Measurements from ENCODE around the gene LRRIQ4.

The LRRIQ4 gene

GRCh38 chr3:169861871-169862270, 49.2 kb downstream of the LRRIQ4 start:
- H3K9me3 ChIP-seq (ENCODE audit: control insufficient read depth in 2 of 2, low read length in 2 of 2) = no peaks in the 10 kb centered on the region
- H3K27ac ChIP-seq (ENCODE audit: low read length) = no peak overlapping the region
- H3K27me3 ChIP-seq (ENCODE audit: control insufficient read depth in 1 of 2, insufficient read depth in 2 of 2, low read length in 2 of 2) = no peaks in the 10 kb centered on the region
- no peak overlapping the region for H3K9ac ChIP-seq (ENCODE audit: low read length in 2 of 2)
- no peaks in the 10 kb centered on the region for H3K36me3 ChIP-seq (ENCODE audit: control insufficient read depth in 2 of 2, insufficient read depth in 2 of 2, low read length in 2 of 2)
- H3K4me1 ChIP-seq (ENCODE audit: control insufficient read depth, insufficient read depth, low read length) = no peaks in the 10 kb centered on the region
- H3K4me3 ChIP-seq (ENCODE audit: low read length in 2 of 2) = no peak overlapping the region

- H3K27me3 ChIP-seq (ENCODE audit: control insufficient read depth in 1 of 2, insufficient read depth in 2 of 2, low read length in 2 of 2) = no peaks in the 10 kb centered on the region
- no peak overlapping the region for H3K27ac ChIP-seq (ENCODE audit: low read length)
- H3K36me3 ChIP-seq (ENCODE audit: control insufficient read depth in 2 of 2, insufficient read depth in 2 of 2, low read length in 2 of 2) = no peaks in the 10 kb centered on the region
- no peak overlapping the region for H3K9ac ChIP-seq (ENCODE audit: low read length in 2 of 2)
- H3K4me1 ChIP-seq (ENCODE audit: control insufficient read depth, insufficient read depth, low read length) = no peaks in the 10 kb centered on the region
- H3K9me3 ChIP-seq (ENCODE audit: control insufficient read depth in 2 of 2, low read length in 2 of 2) = no peaks in the 10 kb centered on the region
- H3K4me3 ChIP-seq (ENCODE audit: low read length in 2 of 2) = no peak overlapping the region
Measured at GRCh38 chr3:169863458-169863899, 50.8 kb downstream of the LRRIQ4 start.

GRCh38 chr3:169864270-169864669, 51.6 kb downstream of the LRRIQ4 start:
- H3K36me3 ChIP-seq (ENCODE audit: control insufficient read depth in 2 of 2, insufficient read depth in 2 of 2, low read length in 2 of 2) = no peaks in the 10 kb centered on the region
- H3K4me1 ChIP-seq (ENCODE audit: control insufficient read depth, insufficient read depth, low read length) = no peaks in the 10 kb centered on the region
- no peak overlapping the region for H3K27ac ChIP-seq (ENCODE audit: low read length)
- H3K9me3 ChIP-seq (ENCODE audit: control insufficient read depth in 2 of 2, low read length in 2 of 2) = no peaks in the 10 kb centered on the region
- no peak overlapping the region for H3K9ac ChIP-seq (ENCODE audit: low read length in 2 of 2)
- H3K27me3 ChIP-seq (ENCODE audit: control insufficient read depth in 1 of 2, insufficient read depth in 2 of 2, low read length in 2 of 2) = no peaks in the 10 kb centered on the region
- H3K4me3 ChIP-seq (ENCODE audit: low read length in 2 of 2) = no peak overlapping the region

- Histone ChIP-seq H3K27me3 (ENCODE audit: control insufficient read depth in 1 of 2, insufficient read depth in 2 of 2, low read length in 2 of 2) (no peaks in the 10 kb centered on the region), H3K27ac (ENCODE audit: low read length) (no peak overlapping the region), H3K36me3 (ENCODE audit: control insufficient read depth in 2 of 2, insufficient read depth in 2 of 2, low read length in 2 of 2) (no peaks in the 10 kb centered on the region), H3K9me3 (ENCODE audit: control insufficient read depth in 2 of 2, low read length in 2 of 2) (no peaks in the 10 kb centered on the region), H3K4me1 (ENCODE audit: control insufficient read depth, insufficient read depth, low read length) (no peaks in the 10 kb centered on the region), H3K4me3 (ENCODE audit: low read length in 2 of 2) (no peak overlapping the region), H3K9ac (ENCODE audit: low read length in 2 of 2) (no peak overlapping the region)
Measured at GRCh38 chr3:169865176-169865767, 52.6 kb downstream of the LRRIQ4 start.

- Histone ChIP-seq H3K4me1 (ENCODE audit: control insufficient read depth, insufficient read depth, low read length) (no peaks in the 10 kb centered on the region), H3K4me3 (ENCODE audit: low read length in 2 of 2) (no peak overlapping the region), H3K9me3 (ENCODE audit: control insufficient read depth in 2 of 2, low read length in 2 of 2) (no peaks in the 10 kb centered on the region), H3K36me3 (ENCODE audit: control insufficient read depth in 2 of 2, insufficient read depth in 2 of 2, low read length in 2 of 2) (no peaks in the 10 kb centered on the region), H3K27ac (ENCODE audit: low read length) (no peak overlapping the region), H3K9ac (ENCODE audit: low read length in 2 of 2) (no peak overlapping the region), H3K27me3 (ENCODE audit: control insufficient read depth in 1 of 2, insufficient read depth in 2 of 2, low read length in 2 of 2) (no peaks in the 10 kb centered on the region)
Measured at GRCh38 chr3:169867584-169868210, 55.0 kb downstream of the LRRIQ4 start.

GRCh38 chr3:169868369-169868768, 55.7 kb downstream of the LRRIQ4 start:
- H3K36me3 ChIP-seq (ENCODE audit: control insufficient read depth in 2 of 2, insufficient read depth in 2 of 2, low read length in 2 of 2) = no peaks in the 10 kb centered on the region
- H3K27me3 ChIP-seq (ENCODE audit: control insufficient read depth in 1 of 2, insufficient read depth in 2 of 2, low read length in 2 of 2) = no peaks in the 10 kb centered on the region
- H3K4me1 ChIP-seq (ENCODE audit: control insufficient read depth, insufficient read depth, low read length) = no peaks in the 10 kb centered on the region
- H3K9me3 ChIP-seq (ENCODE audit: control insufficient read depth in 2 of 2, low read length in 2 of 2) = no peaks in the 10 kb centered on the region
- H3K27ac ChIP-seq (ENCODE audit: low read length) = no peak overlapping the region
- H3K9ac ChIP-seq (ENCODE audit: low read length in 2 of 2) = no peak overlapping the region
- H3K4me3 ChIP-seq (ENCODE audit: low read length in 2 of 2) = no peak overlapping the region

GRCh38 chr3:169869484-169870220, 57.0 kb downstream of the LRRIQ4 start, which contains the start of gene LRRC31:
Gene LRRC31, minus strand, starts transcription at chr3:169869935. Its CDS starts 128 bp downstream, at chr3:169869807.
- Histone ChIP-seq H3K9me3 (ENCODE audit: control insufficient read depth in 2 of 2, low read length in 2 of 2) (no peaks in the 10 kb centered on the region), H3K9ac (ENCODE audit: low read length in 2 of 2) (no peak within 1 kb of the TSS), H3K36me3 (ENCODE audit: control insufficient read depth in 2 of 2, insufficient read depth in 2 of 2, low read length in 2 of 2) (no peaks in the 10 kb centered on the region), H3K4me3 (ENCODE audit: low read length in 2 of 2) (no peak within 1 kb of the TSS), H3K4me1 (ENCODE audit: control insufficient read depth, insufficient read depth, low read length) (no peaks in the 10 kb centered on the region), H3K27ac (ENCODE audit: low read length) (no peak within 1 kb of the TSS), H3K27me3 (ENCODE audit: control insufficient read depth in 1 of 2, insufficient read depth in 2 of 2, low read length in 2 of 2) (no peaks in the 10 kb centered on the region)

GRCh38 chr3:169871129-169871886, 58.6 kb downstream of the LRRIQ4 start:
- H3K36me3 ChIP-seq (ENCODE audit: control insufficient read depth in 2 of 2, insufficient read depth in 2 of 2, low read length in 2 of 2) = no peaks in the 10 kb centered on the region
- H3K4me3 ChIP-seq (ENCODE audit: low read length in 2 of 2) = no peak overlapping the region
- H3K27ac ChIP-seq (ENCODE audit: low read length) = no peak overlapping the region
- no peaks in the 10 kb centered on the region for H3K27me3 ChIP-seq (ENCODE audit: control insufficient read depth in 1 of 2, insufficient read depth in 2 of 2, low read length in 2 of 2)
- H3K9ac ChIP-seq (ENCODE audit: low read length in 2 of 2) = no peak overlapping the region
- H3K9me3 ChIP-seq (ENCODE audit: control insufficient read depth in 2 of 2, low read length in 2 of 2) = no peaks in the 10 kb centered on the region
- no peaks in the 10 kb centered on the region for H3K4me1 ChIP-seq (ENCODE audit: control insufficient read depth, insufficient read depth, low read length)

- H3K9ac ChIP-seq (ENCODE audit: low read length in 2 of 2) = no peak overlapping the region
- H3K4me1 ChIP-seq (ENCODE audit: control insufficient read depth, insufficient read depth, low read length) = no peaks in the 10 kb centered on the region
- no peaks in the 10 kb centered on the region for H3K36me3 ChIP-seq (ENCODE audit: control insufficient read depth in 2 of 2, insufficient read depth in 2 of 2, low read length in 2 of 2)
- H3K27ac ChIP-seq (ENCODE audit: low read length) = no peak overlapping the region
- no peak overlapping the region for H3K4me3 ChIP-seq (ENCODE audit: low read length in 2 of 2)
- no peaks in the 10 kb centered on the region for H3K27me3 ChIP-seq (ENCODE audit: control insufficient read depth in 1 of 2, insufficient read depth in 2 of 2, low read length in 2 of 2)
- no peaks in the 10 kb centered on the region for H3K9me3 ChIP-seq (ENCODE audit: control insufficient read depth in 2 of 2, low read length in 2 of 2)
Measured at GRCh38 chr3:169879013-169879557, 66.4 kb downstream of the LRRIQ4 start.

GRCh38 chr3:169879845-169880575, 67.3 kb downstream of the LRRIQ4 start:
- Histone ChIP-seq H3K36me3 (ENCODE audit: control insufficient read depth in 2 of 2, insufficient read depth in 2 of 2, low read length in 2 of 2) (no peaks in the 10 kb centered on the region), H3K27ac (ENCODE audit: low read length) (no peak overlapping the region), H3K27me3 (ENCODE audit: control insufficient read depth in 1 of 2, insufficient read depth in 2 of 2, low read length in 2 of 2) (no peaks in the 10 kb centered on the region), H3K4me1 (ENCODE audit: control insufficient read depth, insufficient read depth, low read length) (no peaks in the 10 kb centered on the region), H3K4me3 (ENCODE audit: low read length in 2 of 2) (no peak overlapping the region), H3K9ac (ENCODE audit: low read length in 2 of 2) (no peak overlapping the region), H3K9me3 (ENCODE audit: control insufficient read depth in 2 of 2, low read length in 2 of 2) (no peaks in the 10 kb centered on the region)
